Measurements from ENCODE around the gene PHYKPL. TPM values are rescaled to one million over a fixed set of nuclear protein-coding genes. Genes with fewer than 3 reads are reported as not detected.

Gene PHYKPL
- total and polyA plus RNA-seq, 7 donors = 22.3 to 51.6 (median 43.4) TPM

GRCh38 chr5:178236126-178236525 is 3.5 kb upstream of the PHYKPL start:
- Histone ChIP-seq H3K36me3 (ENCODE audit: insufficient read depth in 1 of 2, low read depth in 1 of 2) (no peaks in the 10 kb centered on the region), H3K4me1 (peaks cover 51% of the 10 kb centered on the region), H3K27me3 (ENCODE audit: insufficient read depth in 3 of 3, low read length in 2 of 3) (no peaks in the 10 kb centered on the region), H3K27ac (peak overlapping the region; percentile 95), H3K9me3 (no peaks in the 10 kb centered on the region), H3K4me3 (no peak overlapping the region)
- no peak for DNase-seq
- 88 to 96% (median 93%) methylated on average over 9 of the region's 9 CpGs for WGBS, 3 donors
- ATAC-seq = no peak
- TF ChIP-seq CTCF (IDR thresholded peaks at IDR 0.05) = no peak
- intact Hi-C loops (cut with DNase I) = no loop called here

GRCh38 chr5:178235588-178235974 is 3.0 kb upstream of the PHYKPL start:
- DNase-seq = no peak
- Histone ChIP-seq H3K36me3 (ENCODE audit: insufficient read depth in 1 of 2, low read depth in 1 of 2) (peaks cover 0 to under 1% of the 10 kb centered on the region in 2 donors), H3K4me1 (peaks cover 55% of the 10 kb centered on the region), H3K27ac (no peak overlapping the region), H3K9me3 (no peaks in the 10 kb centered on the region), H3K4me3 (no peak overlapping the region), H3K27me3 (ENCODE audit: insufficient read depth in 3 of 3, low read length in 2 of 3) (no peaks in the 10 kb centered on the region)
- ATAC-seq = no peak
- TF ChIP-seq CTCF (IDR thresholded peaks at IDR 0.05) = no peak
- WGBS, 3 donors = 65 to 86% (median 84%) methylated on average over 3 of the region's 3 CpGs
- intact Hi-C loops (cut with DNase I) = no loop called here

- no peaks in the 10 kb centered on the region for H3K27me3 ChIP-seq (ENCODE audit: insufficient read depth in 3 of 3, low read length in 2 of 3)
- H3K4me1 ChIP-seq = peaks cover 57% of the 10 kb centered on the region
- ATAC-seq (no peak), DNase-seq (peak; percentile 72 to 84)
- 23 to 27% (median 27%) methylated on average over 12 of the region's 12 CpGs for WGBS, 3 donors
- H3K36me3 ChIP-seq (ENCODE audit: insufficient read depth in 1 of 2, low read depth in 1 of 2) = peaks cover 0 to 7% of the 10 kb centered on the region in 2 donors
- H3K4me3 ChIP-seq = no peak overlapping the region
- intact Hi-C loops (cut with DNase I) = loop anchor here in 1 of 2 donors (5.0 kb wide), 1 partner anchor 357 kb away; the partner anchor contains the start of gene COL23A1
- TF ChIP-seq CTCF (IDR thresholded peaks at IDR 0.05) = peak; percentile 73
- H3K9me3 ChIP-seq = no peaks in the 10 kb centered on the region
- H3K27ac ChIP-seq = peak overlapping the region; percentile 11
Measured at GRCh38 chr5:178234750-178235587, 2.4 kb upstream of the PHYKPL start.

- Histone ChIP-seq H3K36me3 (ENCODE audit: insufficient read depth in 1 of 2, low read depth in 1 of 2) (peaks cover 0 to 14% of the 10 kb centered on the region in 2 donors), H3K27me3 (ENCODE audit: insufficient read depth in 3 of 3, low read length in 2 of 3) (no peaks in the 10 kb centered on the region), H3K4me3 (no peak overlapping the region), H3K4me1 (peaks cover 63% of the 10 kb centered on the region), H3K9me3 (no peaks in the 10 kb centered on the region), H3K27ac (peak overlapping the region; percentile 11)
- WGBS, 3 donors = 87 to 92% (median 89%) methylated on average over 7 of the region's 7 CpGs
- DNase-seq (no peak), ATAC-seq (no peak)
- intact Hi-C loops (cut with DNase I) = loop anchor here in 1 of 2 donors (5.0 kb wide), 1 partner anchor 358 kb away; the partner anchor contains the start of gene COL23A1
- TF ChIP-seq CTCF (IDR thresholded peaks at IDR 0.05) = no peak
Measured at GRCh38 chr5:178234121-178234749, 1.6 kb upstream of the PHYKPL start.

All from psoas muscle (tissue), 8 donors.